NCI-H510A (cell line): ENCODE data around the gene MLPH.

Experiments
- DNase-seq: peaks from one replicate; lab custom pipeline; 2025; lab: John Stamatoyannopoulos, UW

Gene MLPH

DNA sequence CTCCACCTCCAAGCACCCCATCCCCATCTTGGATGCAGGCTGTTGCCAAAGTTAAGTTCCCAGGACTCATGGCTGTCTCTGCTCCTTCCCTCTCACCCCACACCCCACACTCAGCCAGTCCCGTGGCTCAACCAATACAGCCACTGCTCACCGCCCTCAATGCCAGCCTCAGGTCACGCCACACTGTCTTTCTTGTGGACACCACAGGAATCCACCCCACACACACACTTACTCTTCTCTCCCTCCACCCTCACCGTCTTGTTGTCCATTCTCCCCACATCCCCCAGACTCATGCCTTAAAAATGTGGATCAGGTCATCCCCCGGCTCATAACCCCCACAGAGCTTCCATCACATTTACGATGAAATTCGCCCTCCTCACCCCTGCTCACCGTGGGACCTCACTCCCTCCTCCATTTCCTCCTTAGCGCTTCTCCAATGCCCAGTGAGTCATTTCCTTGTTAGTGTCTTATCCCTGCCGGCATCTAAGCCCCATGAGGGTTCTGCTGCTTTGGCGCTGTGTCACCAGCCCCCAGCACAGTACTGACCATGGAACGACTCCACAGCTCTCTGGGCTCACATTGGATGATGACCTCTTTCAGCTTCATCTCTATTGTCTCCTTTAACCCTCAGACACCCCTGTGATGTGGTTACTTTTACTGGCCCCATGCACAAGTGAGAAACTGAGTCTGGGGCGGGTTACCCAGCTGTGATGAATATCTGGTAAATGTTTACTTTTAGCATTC is 13.8 kb downstream of the MLPH start:
- no peak for DNase-seq

- no peak for DNase-seq
Observed at GRCh38 chr2:237501892-237502513, 15.0 kb downstream of the MLPH start.

GRCh38 chr2:237503201-237503600 is 16.1 kb downstream of the MLPH start:
- no peak for DNase-seq

GRCh38 chr2:237505188-237505939 is 18.3 kb downstream of the MLPH start:
- no peak for DNase-seq

- DNase-seq: no peak
Observed at GRCh38 chr2:237507512-237507911, 20.5 kb downstream of the MLPH start.

GRCh38 chr2:237508361-237508760 is 21.3 kb downstream of the MLPH start:
- DNase-seq: no peak

DNA sequence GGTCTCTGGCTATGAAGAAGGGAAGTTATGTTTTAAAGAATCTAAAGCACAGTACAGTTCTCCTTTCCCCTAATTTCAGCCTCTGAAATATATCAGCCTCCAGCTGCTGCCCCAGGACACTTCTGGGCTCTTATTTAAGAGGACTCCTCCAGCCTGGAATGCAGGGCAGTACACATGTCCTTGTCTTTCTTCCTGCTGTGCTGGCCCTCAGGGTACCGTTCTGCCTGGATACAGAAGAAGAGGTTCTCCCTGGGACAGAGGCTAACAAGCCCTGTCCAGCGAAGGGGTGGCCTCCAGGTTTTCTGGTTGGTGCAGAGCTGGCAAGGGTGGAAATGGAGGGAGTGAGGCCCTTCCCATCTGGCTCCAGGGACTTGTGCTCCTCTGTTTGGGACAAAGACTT is 22.1 kb downstream of the MLPH start:
- no peak for DNase-seq

- DNase-seq: no peak
Observed at GRCh38 chr2:237509905-237510304, 22.9 kb downstream of the MLPH start.

GRCh38 chr2:237510502-237511217 is 23.6 kb downstream of the MLPH start:
- DNase-seq: no peak

GRCh38 chr2:237511433-237511832 is 24.4 kb downstream of the MLPH start:
- no peak for DNase-seq

DNA sequence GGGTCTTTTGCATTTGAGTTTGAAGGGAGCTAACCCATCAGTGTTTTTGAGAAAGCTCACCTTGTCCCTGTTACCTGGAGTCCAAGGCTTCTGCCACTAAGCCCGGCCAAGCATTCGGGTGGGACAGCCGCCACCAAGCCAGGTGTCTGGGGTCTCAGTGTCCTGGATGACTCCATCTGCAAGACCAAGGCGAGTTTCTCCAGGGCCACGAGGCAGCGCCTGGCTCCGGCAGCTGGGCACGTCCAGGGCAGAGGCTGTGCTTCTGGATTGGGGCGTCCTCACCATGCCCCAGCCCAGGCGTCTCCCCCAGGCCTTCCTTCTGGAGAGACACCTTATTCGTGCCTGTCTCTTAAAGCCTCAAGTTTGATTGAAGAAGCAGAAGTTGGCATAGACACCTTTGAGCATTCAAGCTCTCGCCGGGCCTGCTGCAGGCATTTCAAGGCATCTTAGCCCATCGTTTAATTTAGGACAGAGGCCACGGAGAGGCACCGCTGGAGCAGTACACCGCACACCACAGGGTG is 24.9 kb downstream of the MLPH start:
- no peak for DNase-seq

- peak; percentile 75 for DNase-seq
Observed at GRCh38 chr2:237512774-237513466, 25.9 kb downstream of the MLPH start.

DNA sequence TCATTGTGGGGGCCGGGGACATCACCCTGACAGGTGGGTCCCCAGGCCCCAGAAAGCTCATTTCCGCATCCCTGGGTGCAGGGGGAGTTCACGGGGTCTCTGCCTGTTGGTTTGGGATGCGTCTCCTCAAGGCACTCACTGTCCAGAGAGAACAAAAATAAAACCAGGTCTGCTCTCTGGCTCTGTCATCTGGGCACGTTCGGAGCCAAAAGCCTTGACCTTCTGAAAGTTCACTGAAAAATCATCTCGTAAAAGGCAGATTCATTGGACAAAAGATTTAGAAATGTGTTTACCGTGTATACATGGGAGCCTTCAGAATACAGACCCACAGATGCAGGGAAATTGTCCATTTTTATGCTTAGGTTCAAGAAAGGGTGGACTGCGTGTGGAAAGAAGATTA is 26.6 kb downstream of the MLPH start:
- DNase-seq: no peak

GRCh38 chr2:237514474-237515130 is 27.6 kb downstream of the MLPH start:
- no peak for DNase-seq

- DNase-seq: no peak
Observed at GRCh38 chr2:237515166-237515565, 28.1 kb downstream of the MLPH start.

GRCh38 chr2:237515621-237516275 is 28.7 kb downstream of the MLPH start:
- DNase-seq: no peak

- DNase-seq: no peak
Observed at GRCh38 chr2:237517163-237517562, 30.1 kb downstream of the MLPH start.

GRCh38 chr2:237517990-237518389 is 30.9 kb downstream of the MLPH start:
- no peak for DNase-seq

GRCh38 chr2:237519506-237520245 is 32.6 kb downstream of the MLPH start:
- no peak for DNase-seq

DNA sequence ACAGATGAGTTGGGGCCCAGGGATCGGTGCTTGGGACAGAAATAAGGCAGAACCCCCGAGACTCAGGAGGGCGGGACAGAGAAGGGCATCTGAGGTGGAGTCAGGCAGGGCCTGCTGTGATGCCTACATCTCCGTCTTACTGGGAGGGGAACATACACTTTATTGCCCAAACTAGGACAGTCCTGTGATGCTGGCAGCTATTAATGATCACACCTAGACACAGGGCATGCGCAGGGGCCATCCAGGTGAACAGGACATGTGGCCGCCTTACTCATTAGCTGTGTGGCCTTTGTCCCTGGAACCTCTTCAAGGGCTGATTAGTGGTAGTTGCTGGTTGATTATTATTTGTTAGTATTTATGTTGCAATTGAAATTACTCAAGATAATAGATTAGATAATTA is 33.2 kb downstream of the MLPH start:
- DNase-seq: no peak
